Stimulated activated CD8-positive, alpha-beta memory T cell treated with anti-CD3 and anti-CD28 coated beads, Interleukin-4, amount 100 ng/mL, for 48 hours (primary cell): ENCODE results near the gene NXPE1.
"Not testable (repeated sequence)": the region's sequence is repeated elsewhere in the genome, so short reads cannot be mapped to it uniquely, and the experiment has no call there.

Experiments used
- DNase-seq: peaks from one replicate; pipeline ENCODE4 v3.0.0-alpha.2; 2020

Gene NXPE1

DNA sequence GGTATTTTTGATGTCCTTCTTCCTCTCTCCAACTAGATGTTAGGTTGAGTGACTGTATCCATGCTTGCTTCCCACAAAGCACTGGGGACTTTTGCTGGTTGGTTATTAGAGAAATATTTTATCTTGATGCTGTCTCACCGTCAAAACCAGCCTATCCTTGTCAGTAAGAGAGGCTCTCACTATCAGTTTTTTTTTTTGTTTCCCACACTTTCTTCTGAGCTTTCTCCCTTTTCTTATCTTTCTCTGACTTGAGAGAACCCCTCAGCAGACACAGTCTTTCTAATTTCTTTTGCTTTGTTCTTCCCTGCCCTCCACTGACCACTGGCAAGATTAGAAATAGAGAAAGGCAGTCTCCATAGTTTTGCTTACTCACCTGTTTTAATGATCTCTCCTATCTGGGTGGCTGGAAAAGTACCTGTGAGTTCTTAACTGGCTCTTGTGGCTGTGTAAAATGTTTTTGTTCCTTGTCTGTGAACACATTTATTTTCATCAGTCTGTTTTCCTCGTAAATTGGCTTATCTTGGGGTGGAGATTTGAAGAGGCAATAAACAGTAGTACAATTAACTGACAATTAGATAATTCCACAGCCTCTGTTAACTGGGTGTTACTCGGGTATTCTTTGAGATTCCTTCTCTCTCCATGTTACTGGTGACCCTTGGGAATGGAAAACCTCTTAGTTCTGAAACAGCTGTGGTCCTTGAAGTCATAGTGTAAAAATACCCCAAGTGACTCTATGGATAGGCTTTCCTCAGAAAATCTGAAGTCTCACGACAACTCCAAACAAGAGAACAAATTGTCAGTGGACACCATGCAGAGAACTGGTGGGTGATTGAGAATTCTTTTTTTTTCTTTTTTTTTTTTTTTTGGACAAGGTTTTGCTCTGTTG, at the start of gene NXPE1:
Gene NXPE1, minus strand, starts transcription at position 457 of the 886 bp plus-strand sequence. CDS start 8,680 bp downstream, outside the sequence.
- no peak for DNase-seq

DNA sequence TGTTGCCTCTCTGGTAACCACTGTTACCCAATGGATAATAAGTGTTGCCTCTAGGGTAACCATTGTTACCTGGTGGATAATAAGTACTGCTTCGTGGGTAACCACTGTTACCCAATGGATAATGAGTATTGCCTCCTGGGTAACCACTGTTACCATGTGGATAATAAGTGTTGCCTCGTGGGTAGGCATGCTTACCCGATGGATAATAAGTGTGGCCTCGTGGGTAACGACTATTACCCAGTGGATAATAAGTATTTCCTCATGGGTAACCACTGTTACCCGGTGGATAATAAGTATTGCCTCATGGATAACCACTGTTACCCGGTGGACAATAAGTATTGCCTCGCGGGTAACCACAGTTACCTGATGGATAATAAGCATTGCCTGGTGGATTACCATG, 49.7 kb upstream of the NXPE1 start:
- DNase-seq = no peak

- not testable (repeated sequence) for DNase-seq
Measured at GRCh38 chr11:114608605-114609004, 48.9 kb upstream of the NXPE1 start.

DNA sequence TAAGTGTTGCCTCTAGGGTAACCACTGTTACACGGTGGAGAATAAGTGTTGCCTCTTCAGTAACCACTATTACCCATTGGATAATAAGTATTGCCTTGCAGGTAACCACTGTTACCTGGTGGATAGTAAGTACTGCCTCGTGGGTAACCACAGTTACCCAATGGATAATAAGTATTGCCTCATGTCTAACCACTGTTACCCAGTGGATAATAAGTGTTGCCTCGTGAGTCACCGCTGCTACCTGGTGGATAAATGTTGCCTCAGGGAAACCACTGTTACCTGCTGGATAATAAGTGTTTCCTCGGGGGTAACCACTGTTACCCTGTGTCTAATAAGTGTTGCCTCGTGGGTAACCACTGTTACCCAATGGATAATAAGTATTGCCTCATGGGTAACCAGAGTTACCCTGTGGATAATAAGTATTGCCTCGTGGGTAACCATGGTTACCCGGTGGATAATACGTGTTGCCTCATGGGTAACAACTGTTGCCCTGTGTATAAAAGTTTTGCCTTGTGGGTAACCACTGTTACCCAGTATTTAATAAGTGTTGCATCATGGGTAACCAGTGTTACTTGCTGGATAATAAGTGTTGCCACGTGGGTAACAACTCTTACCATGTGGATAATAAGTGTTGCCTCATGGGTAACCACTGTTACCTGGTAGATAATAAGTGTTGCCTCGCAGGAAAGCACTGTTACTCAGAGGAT, 48.2 kb upstream of the NXPE1 start:
- DNase-seq = no peak

DNA sequence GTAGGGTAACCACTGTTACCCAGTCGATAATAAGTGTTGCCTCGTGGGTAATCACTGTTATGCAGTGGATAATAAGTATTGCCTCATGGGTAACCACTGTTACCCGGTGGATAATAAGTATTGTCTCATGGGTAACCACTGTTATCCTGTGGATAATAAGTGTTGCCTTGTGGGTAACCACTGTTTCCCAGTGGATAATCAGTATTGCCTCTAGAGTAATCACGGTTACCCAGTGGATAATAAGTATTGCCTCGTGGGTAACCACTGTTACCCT, 47.1 kb upstream of the NXPE1 start:
- not testable (repeated sequence) for DNase-seq

DNA sequence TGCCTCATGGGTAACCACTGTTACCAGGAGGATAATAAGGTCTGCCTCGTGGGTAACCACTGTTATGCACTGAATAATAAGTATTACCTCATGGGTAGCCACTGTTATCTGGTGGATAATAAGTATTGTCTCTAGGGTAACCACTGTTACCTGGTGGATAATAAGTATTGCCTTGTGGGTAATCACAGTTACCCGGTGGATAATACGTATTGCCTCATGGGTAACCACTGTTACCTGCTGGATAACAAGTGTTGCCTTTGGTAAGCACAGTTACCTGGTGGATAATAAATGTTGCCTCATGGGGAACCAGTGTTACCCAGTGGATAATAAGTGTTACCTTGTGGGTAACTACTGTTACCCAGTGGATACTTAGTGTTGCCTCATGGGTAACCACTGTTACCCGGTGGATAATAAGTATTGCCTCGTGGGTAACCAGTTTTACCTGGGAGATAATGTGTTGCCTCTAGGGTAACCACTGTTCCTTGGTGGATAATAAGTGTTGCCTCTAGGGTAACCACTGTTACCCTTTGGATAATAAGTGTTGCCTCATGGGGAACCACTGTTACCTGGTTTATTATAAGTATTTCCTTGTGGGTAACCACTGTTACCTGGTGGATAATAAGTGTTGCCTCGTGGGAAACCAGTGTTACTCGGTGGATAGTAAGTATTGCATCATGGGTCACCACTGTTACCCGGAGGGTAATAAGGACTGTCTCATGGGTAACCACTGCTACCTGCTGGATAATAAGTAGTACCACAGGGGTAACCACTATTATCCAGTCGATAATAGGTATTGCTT, 46.5 kb upstream of the NXPE1 start:
- no peak for DNase-seq

- no peak for DNase-seq
Measured at GRCh38 chr11:114605370-114605769, 45.7 kb upstream of the NXPE1 start.

- no peak for DNase-seq
Measured at GRCh38 chr11:114604886-114605285, 45.2 kb upstream of the NXPE1 start.

GRCh38 chr11:114604179-114604813, 44.6 kb upstream of the NXPE1 start:
- DNase-seq = no peak

- not testable (repeated sequence) for DNase-seq
Measured at GRCh38 chr11:114603151-114603550, 43.5 kb upstream of the NXPE1 start.

GRCh38 chr11:114598461-114598860, 38.8 kb upstream of the NXPE1 start:
- no peak for DNase-seq

- no peak for DNase-seq
Measured at GRCh38 chr11:114596175-114596919, 36.7 kb upstream of the NXPE1 start.

GRCh38 chr11:114595571-114595970, 35.9 kb upstream of the NXPE1 start, which contains the start of gene NXPE4:
TSS of gene NXPE4 (minus strand) at chr11:114595786. CDS start at chr11:114594759, 1,027 bp downstream.
- no peak for DNase-seq

DNA sequence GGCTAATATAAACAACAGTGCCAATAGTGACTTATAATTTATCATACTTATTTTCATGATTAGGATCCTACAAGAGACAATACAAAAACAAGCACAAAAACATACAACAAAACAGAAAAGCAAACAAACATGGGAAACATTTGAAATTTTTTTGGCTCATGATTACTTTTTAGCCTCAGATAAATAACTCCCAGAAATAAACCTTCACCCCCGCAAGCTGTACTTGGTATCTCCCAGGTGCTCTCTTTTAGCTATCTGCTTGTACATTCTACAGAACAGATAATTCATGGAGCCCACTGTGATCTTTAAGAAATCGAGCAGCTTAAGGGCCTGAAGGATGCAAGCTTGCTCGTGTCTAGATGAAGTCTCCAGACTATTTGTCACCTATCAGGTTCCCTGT, 35.0 kb upstream of the NXPE1 start:
- DNase-seq = no peak

DNA sequence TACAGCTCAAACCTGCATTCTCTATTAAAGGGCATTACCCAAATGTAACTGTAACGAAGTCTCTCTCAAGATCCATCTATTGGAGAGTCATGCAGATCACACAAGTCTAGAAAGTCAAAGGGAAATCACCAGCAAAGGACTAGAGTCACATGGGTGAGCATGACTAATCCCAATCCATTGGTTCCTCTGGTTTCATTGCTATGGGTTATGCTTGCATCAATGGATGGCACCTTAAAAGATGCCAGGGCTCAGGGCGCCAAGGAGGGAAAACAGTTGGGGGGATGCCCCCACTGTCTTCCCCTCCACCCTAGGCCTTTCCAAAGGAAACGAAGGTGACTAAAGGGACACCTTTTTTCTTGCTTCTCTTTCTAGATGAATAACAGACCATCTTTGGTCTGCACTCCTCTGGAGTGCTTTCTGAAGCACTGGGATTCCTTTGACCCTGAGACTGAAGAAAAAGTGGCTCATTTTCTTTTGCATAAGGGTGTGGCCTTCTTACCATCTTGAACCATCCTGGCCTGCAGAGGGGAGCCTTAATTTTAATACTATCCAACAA, 27.8 kb upstream of the NXPE1 start:
- no peak for DNase-seq

GRCh38 chr11:114586797-114587196, 27.1 kb upstream of the NXPE1 start:
- no peak for DNase-seq

- DNase-seq = no peak
Measured at GRCh38 chr11:114571712-114572111, 12.0 kb upstream of the NXPE1 start.

DNA sequence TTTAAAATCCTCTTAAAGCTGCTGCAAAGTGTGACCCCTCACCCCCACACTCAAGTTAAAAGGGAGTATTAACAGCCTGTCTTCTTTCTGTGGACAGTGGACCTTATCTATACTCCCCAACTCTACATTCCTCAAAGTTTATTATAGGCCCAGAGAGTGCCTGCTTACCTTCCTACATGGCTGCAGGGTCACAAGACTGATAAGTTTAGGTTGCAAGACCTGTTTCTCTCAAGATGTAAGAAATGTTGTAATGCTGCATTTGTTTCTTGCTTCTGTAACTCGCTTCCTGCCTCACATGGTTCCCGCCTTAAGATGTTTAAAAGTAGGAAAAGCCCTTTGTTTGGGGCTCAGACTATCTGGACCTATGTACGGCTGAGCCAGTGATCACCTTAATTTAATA, 10.1 kb upstream of the NXPE1 start:
- DNase-seq = no peak

DNA sequence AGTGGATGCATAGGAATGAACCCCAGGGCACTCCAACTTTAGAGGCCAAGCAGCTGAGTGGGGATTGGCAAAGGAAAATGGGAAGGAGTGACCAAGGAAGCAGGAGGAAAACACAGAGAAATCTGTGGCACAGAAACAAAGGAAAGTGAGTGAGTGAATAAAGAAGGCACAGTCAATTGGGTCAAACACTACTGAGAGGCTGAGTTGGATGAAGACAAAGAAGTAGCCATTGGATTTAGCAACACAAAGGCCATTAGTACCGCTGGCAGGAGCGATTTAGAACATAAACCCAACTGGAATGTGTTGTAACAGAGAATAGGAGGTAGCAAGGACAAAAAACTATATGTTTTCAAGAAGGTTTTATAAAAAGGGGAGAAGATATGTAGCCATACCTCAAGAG, 6.6 kb upstream of the NXPE1 start:
- DNase-seq = no peak

- DNase-seq = no peak
Measured at GRCh38 chr11:114564831-114565230, 5.2 kb upstream of the NXPE1 start.

- no peak for DNase-seq
Measured at GRCh38 chr11:114563077-114563476, 3.4 kb upstream of the NXPE1 start.
